GM12865 (cell line): ENCODE data around the gene TENM4.

Source experiments
- DNase-seq: peaks from one replicate; pipeline ENCODE4 v3.0.0; 2010; ENCODE audit warnings: low read depth
- H3K4me3 ChIP-seq: 2 replicates; pipeline ENCODE4 v1.5.1; 2011; ENCODE audit warnings: mild to moderate bottlenecking, low read depth, low read length, control low read depth
- TF ChIP-seq, protein P1 (sequence below): IDR thresholded peaks from 2 replicates; pipeline ENCODE4 v1.5.1; 2011; ENCODE audit warnings: low read length, control low read depth, low read depth, inconsistent platforms; ENCODE audit not compliant: insufficient read depth; ENCODE audit errors: missing control alignments

The TENM4 gene

GRCh38 chr11:78790784-78791183 is 650.0 kb downstream of the TENM4 start:
- no peak overlapping the region for H3K4me3 ChIP-seq
- DNase-seq, result no peak
- TF ChIP-seq, protein P1, sequence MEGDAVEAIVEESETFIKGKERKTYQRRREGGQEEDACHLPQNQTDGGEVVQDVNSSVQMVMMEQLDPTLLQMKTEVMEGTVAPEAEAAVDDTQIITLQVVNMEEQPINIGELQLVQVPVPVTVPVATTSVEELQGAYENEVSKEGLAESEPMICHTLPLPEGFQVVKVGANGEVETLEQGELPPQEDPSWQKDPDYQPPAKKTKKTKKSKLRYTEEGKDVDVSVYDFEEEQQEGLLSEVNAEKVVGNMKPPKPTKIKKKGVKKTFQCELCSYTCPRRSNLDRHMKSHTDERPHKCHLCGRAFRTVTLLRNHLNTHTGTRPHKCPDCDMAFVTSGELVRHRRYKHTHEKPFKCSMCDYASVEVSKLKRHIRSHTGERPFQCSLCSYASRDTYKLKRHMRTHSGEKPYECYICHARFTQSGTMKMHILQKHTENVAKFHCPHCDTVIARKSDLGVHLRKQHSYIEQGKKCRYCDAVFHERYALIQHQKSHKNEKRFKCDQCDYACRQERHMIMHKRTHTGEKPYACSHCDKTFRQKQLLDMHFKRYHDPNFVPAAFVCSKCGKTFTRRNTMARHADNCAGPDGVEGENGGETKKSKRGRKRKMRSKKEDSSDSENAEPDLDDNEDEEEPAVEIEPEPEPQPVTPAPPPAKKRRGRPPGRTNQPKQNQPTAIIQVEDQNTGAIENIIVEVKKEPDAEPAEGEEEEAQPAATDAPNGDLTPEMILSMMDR, result no peak

DNA sequence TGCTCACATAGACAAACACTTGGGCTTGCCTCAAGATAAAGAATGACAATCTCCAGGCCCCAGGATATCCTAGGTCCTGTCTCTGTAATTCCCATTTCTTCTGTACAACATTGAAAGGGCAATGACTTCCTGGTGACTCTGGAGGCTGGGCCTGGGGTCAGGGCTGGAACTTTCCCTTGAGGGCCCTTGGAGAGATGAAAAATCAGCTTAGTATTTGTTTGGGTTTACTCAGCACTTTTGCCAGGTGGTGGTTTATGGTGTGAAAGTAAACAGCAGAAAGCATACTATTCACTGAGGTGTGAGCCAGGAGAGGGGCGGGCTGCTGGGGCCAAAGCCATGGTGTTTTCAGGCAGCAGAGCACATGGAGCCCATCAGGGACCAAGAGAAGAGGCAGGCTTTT is 651.5 kb downstream of the TENM4 start:
- TF ChIP-seq, protein P1, result no peak
- DNase-seq, result no peak
- H3K4me3 ChIP-seq, result no peak overlapping the region

GRCh38 chr11:78788533-78788932 is 652.3 kb downstream of the TENM4 start:
- no peak for DNase-seq
- TF ChIP-seq, protein P1, result no peak
- H3K4me3 ChIP-seq, result no peak overlapping the region

DNA sequence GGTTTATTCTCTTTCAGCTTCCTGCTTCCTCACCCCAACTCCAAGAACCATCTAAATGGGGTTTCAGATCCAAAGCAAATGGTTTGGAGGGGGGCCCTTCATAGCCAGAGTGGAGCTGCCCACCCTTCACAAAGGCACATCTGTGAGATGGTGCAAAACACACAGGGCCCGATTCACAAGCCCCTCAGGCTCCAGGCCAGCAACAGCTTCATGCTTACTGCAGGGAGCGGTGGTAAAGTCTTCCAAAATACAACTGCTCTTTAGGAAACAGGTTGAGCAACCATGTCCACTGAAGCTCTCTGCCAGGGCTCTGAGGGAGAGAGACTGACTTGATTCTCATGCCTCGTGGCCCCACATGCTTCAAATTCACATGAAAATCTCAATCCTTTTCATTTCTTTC is 653.1 kb downstream of the TENM4 start:
- TF ChIP-seq, protein P1, result no peak
- no peak overlapping the region for H3K4me3 ChIP-seq
- DNase-seq, result no peak

GRCh38 chr11:78786746-78787145 is 654.1 kb downstream of the TENM4 start:
- no peak overlapping the region for H3K4me3 ChIP-seq
- TF ChIP-seq, protein P1, result no peak
- DNase-seq, result no peak

DNA sequence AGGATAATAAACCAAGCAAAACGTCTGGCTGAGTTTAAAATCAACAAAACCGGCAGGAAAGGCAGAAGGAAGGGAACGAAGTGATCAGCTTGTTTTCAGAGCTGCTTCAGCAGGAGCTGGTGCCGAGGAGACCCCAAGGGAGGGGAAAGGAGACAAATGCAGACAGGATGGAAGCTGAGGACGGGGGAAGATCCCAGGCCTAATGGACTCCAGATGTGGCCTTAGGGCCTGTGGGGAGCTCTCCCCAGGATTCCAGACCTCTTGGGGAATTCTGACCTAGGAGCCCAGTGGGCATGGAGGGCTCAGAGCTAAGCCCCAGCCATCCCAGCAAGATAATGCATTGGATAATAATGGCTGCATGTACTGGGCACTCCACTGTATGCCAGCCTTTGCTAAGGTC is 654.7 kb downstream of the TENM4 start:
- H3K4me3 ChIP-seq, result no peak overlapping the region
- DNase-seq, result no peak
- TF ChIP-seq, protein P1, result no peak

DNA sequence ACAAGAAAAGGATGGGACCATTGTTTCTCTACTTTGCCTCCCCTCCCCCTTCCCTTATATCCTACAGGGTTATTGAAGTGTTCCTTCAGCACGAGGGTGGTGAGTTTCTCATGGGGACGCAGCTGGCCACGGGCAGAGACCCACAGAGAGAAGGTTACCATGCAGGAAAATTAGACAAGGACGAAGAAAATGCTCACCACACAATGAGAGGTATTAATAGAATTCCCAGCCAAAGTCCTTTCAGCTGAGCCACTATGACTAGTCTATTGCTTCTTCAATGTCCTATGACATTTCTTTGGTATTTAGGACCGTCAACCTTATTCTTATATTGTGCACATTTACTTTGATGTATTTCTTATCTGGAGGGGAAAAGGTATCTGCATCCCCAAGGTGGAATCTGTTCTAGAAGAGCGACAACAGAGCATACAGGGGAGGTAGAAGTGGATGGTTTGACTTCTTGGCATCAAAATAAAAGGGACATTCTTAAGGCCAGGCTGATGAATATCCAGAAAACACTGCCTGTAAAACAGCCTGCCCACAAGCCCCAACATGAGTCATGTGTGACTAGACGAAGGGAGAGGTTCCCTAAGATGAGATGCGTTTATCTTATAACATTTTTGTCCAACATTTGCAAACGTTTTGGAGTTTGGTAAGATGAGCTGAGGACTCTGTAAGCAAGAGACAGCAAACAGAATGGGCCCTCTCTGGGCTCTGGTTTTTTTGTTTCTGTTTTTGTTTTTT is 656.3 kb downstream of the TENM4 start:
- TF ChIP-seq, protein P1, result no peak
- H3K4me3 ChIP-seq, result no peak overlapping the region
- DNase-seq, result no peak
